ENCODE data around the gene LCA5.

The LCA5 gene

DNA sequence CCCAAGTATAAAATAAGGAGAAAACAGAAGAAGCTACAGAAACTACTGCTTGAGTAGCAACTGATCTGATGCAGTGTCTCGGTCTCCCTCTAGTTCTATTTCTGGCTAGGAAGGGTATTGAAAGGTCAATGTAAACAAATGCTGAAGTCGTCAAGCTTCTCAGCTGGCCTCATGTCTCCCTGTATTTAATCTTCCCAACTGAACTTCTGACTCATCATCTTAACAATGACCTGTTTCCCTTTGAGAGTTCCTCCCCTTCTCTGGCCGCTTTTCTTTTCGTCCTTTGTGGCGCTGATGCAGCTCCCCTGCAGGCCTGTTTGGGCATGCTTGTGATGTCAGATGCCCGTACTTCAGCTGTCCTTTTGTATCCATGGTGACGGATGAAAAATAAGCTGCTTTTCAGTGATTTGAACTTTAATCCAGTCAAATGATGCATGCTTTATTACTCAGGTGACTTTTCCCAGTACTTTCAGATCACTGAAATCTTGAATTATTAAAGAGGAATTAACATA is 7.8 kb upstream of the LCA5 start:
- no peaks in the 10 kb centered on the region for H3K36me3 ChIP-seq (ENCODE audit: control insufficient read depth, low read length)
- H3K27me3 ChIP-seq (ENCODE audit: control insufficient read depth, low read length): no peaks in the 10 kb centered on the region
- no peak overlapping the region for H3K4me2 ChIP-seq (ENCODE audit: low read length)
- no peaks in the 10 kb centered on the region for H3F3A ChIP-seq (ENCODE audit: control insufficient read depth, insufficient read depth)
- no peak overlapping the region for H3K27ac ChIP-seq (ENCODE audit: low read depth, low read length)
- H3K9me2 ChIP-seq (replicated peaks; ENCODE audit: control insufficient read depth, low read length): no peaks in the 10 kb centered on the region
- no peak overlapping the region for H3K4me3 ChIP-seq (ENCODE audit: low read length)
- H3K79me2 ChIP-seq (ENCODE audit: control insufficient read depth, low read length): no peaks in the 10 kb centered on the region
- H3K4me1 ChIP-seq (ENCODE audit: control insufficient read depth, low read length): no peaks in the 10 kb centered on the region
- no peaks in the 10 kb centered on the region for H3K9me3 ChIP-seq (ENCODE audit: control insufficient read depth, insufficient read depth, low read length)
- no peaks in the 10 kb centered on the region for H4K20me1 ChIP-seq (ENCODE audit: control insufficient read depth, insufficient read depth, low read depth, low read length)
- TF ChIP-seq EZH2phosphoT487 (IDR thresholded peaks at IDR 0.05; ENCODE audit: borderline replicate concordance, low read length): no peak
- TF ChIP-seq, protein P1, sequence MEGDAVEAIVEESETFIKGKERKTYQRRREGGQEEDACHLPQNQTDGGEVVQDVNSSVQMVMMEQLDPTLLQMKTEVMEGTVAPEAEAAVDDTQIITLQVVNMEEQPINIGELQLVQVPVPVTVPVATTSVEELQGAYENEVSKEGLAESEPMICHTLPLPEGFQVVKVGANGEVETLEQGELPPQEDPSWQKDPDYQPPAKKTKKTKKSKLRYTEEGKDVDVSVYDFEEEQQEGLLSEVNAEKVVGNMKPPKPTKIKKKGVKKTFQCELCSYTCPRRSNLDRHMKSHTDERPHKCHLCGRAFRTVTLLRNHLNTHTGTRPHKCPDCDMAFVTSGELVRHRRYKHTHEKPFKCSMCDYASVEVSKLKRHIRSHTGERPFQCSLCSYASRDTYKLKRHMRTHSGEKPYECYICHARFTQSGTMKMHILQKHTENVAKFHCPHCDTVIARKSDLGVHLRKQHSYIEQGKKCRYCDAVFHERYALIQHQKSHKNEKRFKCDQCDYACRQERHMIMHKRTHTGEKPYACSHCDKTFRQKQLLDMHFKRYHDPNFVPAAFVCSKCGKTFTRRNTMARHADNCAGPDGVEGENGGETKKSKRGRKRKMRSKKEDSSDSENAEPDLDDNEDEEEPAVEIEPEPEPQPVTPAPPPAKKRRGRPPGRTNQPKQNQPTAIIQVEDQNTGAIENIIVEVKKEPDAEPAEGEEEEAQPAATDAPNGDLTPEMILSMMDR (IDR thresholded peaks at IDR 0.05; ENCODE audit: low read depth, low read length, poor library complexity, severe bottlenecking): no peak

- Histone ChIP-seq H3K4me3 (ENCODE audit: low read length) (no peak overlapping the region), H3K9me2 (replicated peaks; ENCODE audit: control insufficient read depth, low read length) (no peaks in the 10 kb centered on the region), H3K79me2 (ENCODE audit: control insufficient read depth, low read length) (no peaks in the 10 kb centered on the region), H3F3A (ENCODE audit: control insufficient read depth, insufficient read depth) (no peaks in the 10 kb centered on the region), H3K27ac (ENCODE audit: low read depth, low read length) (no peak overlapping the region), H4K20me1 (ENCODE audit: control insufficient read depth, insufficient read depth, low read depth, low read length) (no peaks in the 10 kb centered on the region), H3K36me3 (ENCODE audit: control insufficient read depth, low read length) (no peaks in the 10 kb centered on the region), H3K4me1 (ENCODE audit: control insufficient read depth, low read length) (no peaks in the 10 kb centered on the region), H3K9me3 (ENCODE audit: control insufficient read depth, insufficient read depth, low read length) (no peaks in the 10 kb centered on the region), H3K4me2 (ENCODE audit: low read length) (no peak overlapping the region), H3K27me3 (ENCODE audit: control insufficient read depth, low read length) (no peaks in the 10 kb centered on the region)
- TF ChIP-seq, protein P1 (IDR thresholded peaks at IDR 0.05; ENCODE audit: low read depth, low read length, poor library complexity, severe bottlenecking): no peak
- no peak for TF ChIP-seq EZH2phosphoT487 (IDR thresholded peaks at IDR 0.05; ENCODE audit: borderline replicate concordance, low read length)
Observed at GRCh38 chr6:79544299-79544927, 7.2 kb upstream of the LCA5 start.

- no peaks in the 10 kb centered on the region for H3K36me3 ChIP-seq (ENCODE audit: control insufficient read depth, low read length)
- no peak overlapping the region for H3K27ac ChIP-seq (ENCODE audit: low read depth, low read length)
- TF ChIP-seq, protein P1 (IDR thresholded peaks at IDR 0.05; ENCODE audit: low read depth, low read length, poor library complexity, severe bottlenecking): no peak
- no peak for TF ChIP-seq EZH2phosphoT487 (IDR thresholded peaks at IDR 0.05; ENCODE audit: borderline replicate concordance, low read length)
- no peaks in the 10 kb centered on the region for H3K27me3 ChIP-seq (ENCODE audit: control insufficient read depth, low read length)
- H3K4me2 ChIP-seq (ENCODE audit: low read length): no peak overlapping the region
- H4K20me1 ChIP-seq (ENCODE audit: control insufficient read depth, insufficient read depth, low read depth, low read length): no peaks in the 10 kb centered on the region
- no peaks in the 10 kb centered on the region for H3K4me1 ChIP-seq (ENCODE audit: control insufficient read depth, low read length)
- H3K79me2 ChIP-seq (ENCODE audit: control insufficient read depth, low read length): no peaks in the 10 kb centered on the region
- no peaks in the 10 kb centered on the region for H3F3A ChIP-seq (ENCODE audit: control insufficient read depth, insufficient read depth)
- no peaks in the 10 kb centered on the region for H3K9me2 ChIP-seq (replicated peaks; ENCODE audit: control insufficient read depth, low read length)
- no peak overlapping the region for H3K4me3 ChIP-seq (ENCODE audit: low read length)
- no peaks in the 10 kb centered on the region for H3K9me3 ChIP-seq (ENCODE audit: control insufficient read depth, insufficient read depth, low read length)
Observed at GRCh38 chr6:79543886-79544285, 6.7 kb upstream of the LCA5 start.
